C1 segment of cervical spinal cord (tissue), 14 donors: ENCODE data around the gene OR6K6.

Experiments used
- DNase-seq, 14 donors: peaks; one replicate each; lab custom pipeline; 2025; lab: John Stamatoyannopoulos, UW

OR6K6 gene

DNA sequence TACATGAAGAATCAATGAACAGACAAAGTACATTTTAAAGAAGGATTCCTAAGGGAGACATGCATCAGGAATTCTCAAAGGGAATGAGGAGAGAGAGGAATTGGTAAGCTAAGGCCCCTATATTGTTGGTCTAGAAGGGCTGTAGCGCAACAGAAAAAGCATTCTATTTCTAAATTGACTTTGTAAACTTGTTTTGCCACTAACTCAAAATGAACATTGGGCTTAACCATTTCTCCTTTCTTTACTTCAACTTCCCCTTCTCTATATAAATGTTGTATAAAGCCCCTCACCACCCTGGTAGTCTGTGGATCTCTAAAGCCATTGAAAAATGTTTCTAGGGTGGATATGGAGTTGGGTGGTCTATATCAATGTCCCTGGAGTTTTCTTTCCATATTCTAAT lies 46.9 kb downstream of the OR6K6 start:
- no peak for DNase-seq

DNA sequence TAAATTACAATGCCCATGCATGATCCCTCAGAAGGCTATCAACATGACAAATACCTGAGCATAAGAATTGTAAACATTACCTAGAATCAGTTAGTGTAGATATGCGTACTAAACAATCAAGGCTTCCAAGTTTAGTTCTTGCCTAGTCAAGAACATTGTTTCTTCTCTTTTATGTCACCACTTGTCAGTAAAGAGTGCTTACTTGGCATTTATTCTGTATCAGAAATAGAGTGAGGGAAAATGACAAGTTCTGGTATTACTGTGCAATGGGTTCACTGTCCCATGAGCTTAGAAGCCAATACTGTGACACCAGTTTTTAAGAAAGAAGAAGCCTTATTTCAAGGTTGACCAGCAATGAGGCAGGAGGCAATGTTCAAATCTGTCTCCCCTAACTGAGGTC lies 49.2 kb downstream of the OR6K6 start:
- DNase-seq, result no peak
